GM12878 (cell line): ENCODE measurements around the gene SELENOK. TPM values are rescaled to one million over a fixed set of nuclear protein-coding genes. Genes with fewer than 3 reads are reported as not detected.
A peak's percentile ranks its signal among the peaks of the same experiment; 100 is the strongest.

Experiments
- BCL11A ChIP-seq: IDR thresholded peaks from 2 replicates; pipeline ENCODE4 v1.6.1; 2011; ENCODE audit warnings: low read depth, low read length
- EED ChIP-seq: sonication (generic); IDR thresholded peaks from 2 replicates; pipeline ENCODE4 v1.6.1; 2016; ENCODE audit warnings: antibody characterized with exemption, low read depth
- ESRRA ChIP-seq: IDR thresholded peaks from 2 replicates; pipeline ENCODE4 v1.6.1; 2012; ENCODE audit warnings: mild to moderate bottlenecking, low read length, improper control_type of control experiment
- FOXK2 ChIP-seq: fragments of 450-650 bp; IDR thresholded peaks from 2 replicates; pipeline ENCODE4 v1.6.1; 2017; ENCODE audit warnings: mild to moderate bottlenecking, moderate library complexity
- GATAD2B ChIP-seq: fragments of 450-650 bp; conservative IDR thresholded peaks from 2 replicates; pipeline ENCODE4 v1.6.1; 2017; ENCODE audit warnings: low read depth, mild to moderate bottlenecking, moderate library complexity
- HDAC6 ChIP-seq: fragments of 200-600 bp; sonication (generic); IDR thresholded peaks from one replicate; pipeline ENCODE4 v1.8.0; 2017; ENCODE audit warnings: antibody characterized with exemption; ENCODE audit not compliant: unreplicated experiment
- IKZF1 ChIP-seq: fragments of 450-650 bp; conservative IDR thresholded peaks from 2 replicates; pipeline ENCODE4 v1.6.1; 2017; ENCODE audit warnings: antibody characterized with exemption, mild to moderate bottlenecking
- KDM1A ChIP-seq: fragments of 200-600 bp; sonication (generic); IDR thresholded peaks from 2 replicates; pipeline ENCODE4 v1.6.1; 2016; ENCODE audit warnings: borderline replicate concordance
- MEF2A ChIP-seq: IDR thresholded peaks from 2 replicates; pipeline ENCODE4 v1.6.1; 2011; ENCODE audit warnings: low read depth, mild to moderate bottlenecking, low read length, moderate library complexity; ENCODE audit not compliant: insufficient read depth
- MLLT1 ChIP-seq: fragments of 450-650 bp; IDR thresholded peaks from 2 replicates; pipeline ENCODE4 v1.6.1; 2016; ENCODE audit warnings: mild to moderate bottlenecking
- PAX5 ChIP-seq: IDR thresholded peaks from 2 replicates; pipeline ENCODE4 v1.6.1; 2011; ENCODE audit warnings: low read depth, low read length, borderline replicate concordance
- POLR2A ChIP-seq: IDR thresholded peaks from 2 replicates; pipeline ENCODE4 v1.6.1; 2011; ENCODE audit warnings: low read depth, mild to moderate bottlenecking, low read length
- SPI1 ChIP-seq: IDR thresholded peaks from 2 replicates; pipeline ENCODE4 v1.6.1; 2011; ENCODE audit warnings: low read depth, mild to moderate bottlenecking, low read length, moderate library complexity, borderline replicate concordance; ENCODE audit not compliant: insufficient read depth
- SREBF1 ChIP-seq: IDR thresholded peaks from 2 replicates; pipeline ENCODE4 v1.6.1; 2012; ENCODE audit warnings: mild to moderate bottlenecking, low read length
- SUPT20H ChIP-seq: IDR thresholded peaks from 2 replicates; pipeline ENCODE4 v1.6.1; 2011; ENCODE audit warnings: low read depth, mild to moderate bottlenecking, low read length, moderate library complexity, borderline replicate concordance; ENCODE audit not compliant: control insufficient read depth
- WRNIP1 ChIP-seq: IDR thresholded peaks from 2 replicates; pipeline ENCODE4 v1.6.1; 2011; ENCODE audit warnings: low read depth, low read length, improper control_type of control experiment, borderline replicate concordance
- ZNF217 ChIP-seq: fragments of 450-650 bp; IDR thresholded peaks from 2 replicates; pipeline ENCODE4 v1.6.1; 2017; ENCODE audit warnings: antibody characterized with exemption, mild to moderate bottlenecking
- polyA plus RNA-seq, 11 experiments: library from polyadenylated mRNA; depleted of rRNA in 4 of 11; unstranded in 6 of 11; stranded (reverse) in 5 of 11; fragments of >200 nt; fragmentation: Nextera tagmentation in 4 of 11; fragmentation: Illumina TruSeq in 1 of 11; extraction: Ambion mirVana in 4 of 11; extraction: Trizol in 1 of 11; gene quantifications; 1 replicate in 1 of 11; 2 replicates in 10 of 11; pipeline versions ENCODE4 v1.2.1 to v1.2.3, GENCODE V29; 2011 to 2016; ENCODE audit warnings: inconsistent platforms in 2 of 11, missing spikeins in 2 of 11, low read depth in 1 of 11
- total RNA-seq, 4 experiments: library from RNA; depleted of rRNA in 3 of 4; stranded (reverse); fragments of >200 nt in 3 of 4; fragmentation: Illumina TruSeq in 1 of 4; extraction: Trizol in 1 of 4; gene quantifications; 2 replicates each; pipeline versions ENCODE4 v1.2.1 to v1.2.3, GENCODE V29; 2013 to 2021
- TF ChIP-seq, protein P1 (sequence below): fragments of 150-350 bp; IDR thresholded peaks from 2 replicates; pipeline ENCODE4 v1.6.1; 2014; ENCODE audit warnings: mild to moderate bottlenecking, low read depth, low read length
- TF ChIP-seq, protein P2 (sequence below): fragments of 450-650 bp; formaldehyde crosslinking; IDR thresholded peaks from 2 replicates; pipeline ENCODE4 v1.4.0; 2022; ENCODE audit warnings: mild to moderate bottlenecking, moderate library complexity
- TF ChIP-seq, protein P3 (sequence below): IDR thresholded peaks from 2 replicates; pipeline ENCODE4 v1.6.1; 2012; ENCODE audit warnings: low read depth, low read length, improper control_type of control experiment
- TF ChIP-seq, protein P4 (sequence below): fragments of 450-650 bp; conservative IDR thresholded peaks from 2 replicates; pipeline ENCODE4 v1.6.1; 2017; ENCODE audit warnings: mild to moderate bottlenecking, moderate library complexity

The SELENOK gene
- total and polyA plus RNA-seq, 10 of the 15 experiments (the other 5 are each of a cell fraction or from before 2014, with no cell fraction given), result 35.4 to 322 (median 101) TPM

DNA sequence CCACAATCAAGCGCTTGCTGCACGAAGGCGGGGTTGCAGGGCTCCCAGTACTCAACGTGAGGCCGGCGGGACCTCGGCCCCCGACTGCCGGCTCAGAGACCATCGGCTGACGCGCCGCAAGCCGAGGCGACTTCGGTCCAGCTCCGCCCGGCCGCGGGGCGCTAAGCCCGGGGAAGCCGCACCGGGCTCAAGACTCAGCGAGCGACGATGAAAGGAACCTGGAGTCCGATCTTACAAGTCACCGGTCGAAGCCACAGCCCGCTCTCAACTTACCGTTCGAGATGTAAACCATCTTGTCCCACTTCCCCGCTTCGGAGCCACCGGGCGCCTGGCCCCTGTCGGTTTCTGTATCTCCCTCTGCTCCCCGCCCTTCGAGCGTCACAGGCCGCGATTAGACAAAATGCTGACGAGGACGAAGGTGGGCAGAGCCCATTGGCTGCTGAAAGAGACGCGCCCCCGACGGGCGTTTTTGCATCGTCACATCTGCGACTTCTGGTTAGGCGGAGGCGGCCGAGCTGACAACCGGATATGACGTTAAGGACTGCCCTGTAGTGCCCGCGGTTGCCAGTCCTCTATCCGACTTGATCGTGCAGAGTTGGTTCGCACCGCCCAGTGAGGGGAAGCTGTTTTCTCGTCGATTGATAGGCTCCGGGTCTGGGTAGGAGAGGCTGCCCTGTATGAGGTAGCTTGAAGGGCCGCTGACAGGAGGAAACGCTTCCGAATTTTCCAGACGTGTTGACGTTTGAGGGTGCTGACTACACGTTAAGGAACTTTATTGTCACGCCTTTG is at the start of gene SELENOK (continued):
- TF ChIP-seq, protein P1, sequence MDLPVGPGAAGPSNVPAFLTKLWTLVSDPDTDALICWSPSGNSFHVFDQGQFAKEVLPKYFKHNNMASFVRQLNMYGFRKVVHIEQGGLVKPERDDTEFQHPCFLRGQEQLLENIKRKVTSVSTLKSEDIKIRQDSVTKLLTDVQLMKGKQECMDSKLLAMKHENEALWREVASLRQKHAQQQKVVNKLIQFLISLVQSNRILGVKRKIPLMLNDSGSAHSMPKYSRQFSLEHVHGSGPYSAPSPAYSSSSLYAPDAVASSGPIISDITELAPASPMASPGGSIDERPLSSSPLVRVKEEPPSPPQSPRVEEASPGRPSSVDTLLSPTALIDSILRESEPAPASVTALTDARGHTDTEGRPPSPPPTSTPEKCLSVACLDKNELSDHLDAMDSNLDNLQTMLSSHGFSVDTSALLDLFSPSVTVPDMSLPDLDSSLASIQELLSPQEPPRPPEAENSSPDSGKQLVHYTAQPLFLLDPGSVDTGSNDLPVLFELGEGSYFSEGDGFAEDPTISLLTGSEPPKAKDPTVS, result no peak
- TF ChIP-seq POLR2A (peak; percentile 94), ZNF217 (no peak), FOXK2 (no peak), EED (no peak), WRNIP1 (no peak), KDM1A (no peak), ESRRA (0 out of 2 replicates have a peak, but pooled peaks have one; percentile 72), IKZF1 (0 out of 2 replicates have a peak, but pooled peaks have one; percentile 57), MEF2A (no peak), BCL11A (no peak), GATAD2B (0 out of 2 replicates have a peak, but pooled peaks have one; percentile 35), HDAC6 (no peak), SREBF1 (no peak), MLLT1 (0 out of 2 replicates have a peak, but pooled peaks have one; percentile 50), PAX5 (no peak), SPI1 (peak; percentile 51; the same call in 1 of the 2 replicates), SUPT20H (no peak)
- TF ChIP-seq, protein P2, sequence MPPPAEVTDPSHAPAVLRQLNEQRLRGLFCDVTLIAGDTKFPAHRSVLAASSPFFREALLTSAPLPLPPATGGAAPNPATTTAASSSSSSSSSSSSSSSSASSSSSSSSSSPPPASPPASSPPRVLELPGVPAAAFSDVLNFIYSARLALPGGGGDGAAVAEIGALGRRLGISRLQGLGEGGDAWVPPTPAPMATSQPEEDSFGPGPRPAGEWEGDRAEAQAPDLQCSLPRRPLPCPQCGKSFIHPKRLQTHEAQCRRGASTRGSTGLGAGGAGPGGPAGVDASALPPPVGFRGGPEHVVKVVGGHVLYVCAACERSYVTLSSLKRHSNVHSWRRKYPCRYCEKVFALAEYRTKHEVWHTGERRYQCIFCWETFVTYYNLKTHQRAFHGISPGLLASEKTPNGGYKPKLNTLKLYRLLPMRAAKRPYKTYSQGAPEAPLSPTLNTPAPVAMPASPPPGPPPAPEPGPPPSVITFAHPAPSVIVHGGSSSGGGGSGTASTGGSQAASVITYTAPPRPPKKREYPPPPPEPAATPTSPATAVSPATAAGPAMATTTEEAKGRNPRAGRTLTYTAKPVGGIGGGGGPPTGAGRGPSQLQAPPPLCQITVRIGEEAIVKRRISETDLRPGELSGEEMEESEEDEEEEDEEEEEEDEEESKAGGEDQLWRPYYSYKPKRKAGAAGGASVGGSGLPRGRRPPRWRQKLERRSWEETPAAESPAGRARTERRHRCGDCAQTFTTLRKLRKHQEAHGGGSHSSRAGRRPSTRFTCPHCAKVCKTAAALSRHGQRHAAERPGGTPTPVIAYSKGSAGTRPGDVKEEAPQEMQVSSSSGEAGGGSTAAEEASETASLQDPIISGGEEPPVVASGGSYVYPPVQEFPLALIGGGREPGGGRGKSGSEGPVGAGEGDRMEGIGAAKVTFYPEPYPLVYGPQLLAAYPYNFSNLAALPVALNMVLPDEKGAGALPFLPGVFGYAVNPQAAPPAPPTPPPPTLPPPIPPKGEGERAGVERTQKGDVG (CRISPR knock-in tag), result no peak
- TF ChIP-seq, protein P3, sequence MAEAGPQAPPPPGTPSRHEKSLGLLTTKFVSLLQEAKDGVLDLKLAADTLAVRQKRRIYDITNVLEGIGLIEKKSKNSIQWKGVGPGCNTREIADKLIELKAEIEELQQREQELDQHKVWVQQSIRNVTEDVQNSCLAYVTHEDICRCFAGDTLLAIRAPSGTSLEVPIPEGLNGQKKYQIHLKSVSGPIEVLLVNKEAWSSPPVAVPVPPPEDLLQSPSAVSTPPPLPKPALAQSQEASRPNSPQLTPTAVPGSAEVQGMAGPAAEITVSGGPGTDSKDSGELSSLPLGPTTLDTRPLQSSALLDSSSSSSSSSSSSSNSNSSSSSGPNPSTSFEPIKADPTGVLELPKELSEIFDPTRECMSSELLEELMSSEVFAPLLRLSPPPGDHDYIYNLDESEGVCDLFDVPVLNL, result 0 out of 2 replicates have a peak, but pooled peaks have one; percentile 56
- TF ChIP-seq, protein P4, sequence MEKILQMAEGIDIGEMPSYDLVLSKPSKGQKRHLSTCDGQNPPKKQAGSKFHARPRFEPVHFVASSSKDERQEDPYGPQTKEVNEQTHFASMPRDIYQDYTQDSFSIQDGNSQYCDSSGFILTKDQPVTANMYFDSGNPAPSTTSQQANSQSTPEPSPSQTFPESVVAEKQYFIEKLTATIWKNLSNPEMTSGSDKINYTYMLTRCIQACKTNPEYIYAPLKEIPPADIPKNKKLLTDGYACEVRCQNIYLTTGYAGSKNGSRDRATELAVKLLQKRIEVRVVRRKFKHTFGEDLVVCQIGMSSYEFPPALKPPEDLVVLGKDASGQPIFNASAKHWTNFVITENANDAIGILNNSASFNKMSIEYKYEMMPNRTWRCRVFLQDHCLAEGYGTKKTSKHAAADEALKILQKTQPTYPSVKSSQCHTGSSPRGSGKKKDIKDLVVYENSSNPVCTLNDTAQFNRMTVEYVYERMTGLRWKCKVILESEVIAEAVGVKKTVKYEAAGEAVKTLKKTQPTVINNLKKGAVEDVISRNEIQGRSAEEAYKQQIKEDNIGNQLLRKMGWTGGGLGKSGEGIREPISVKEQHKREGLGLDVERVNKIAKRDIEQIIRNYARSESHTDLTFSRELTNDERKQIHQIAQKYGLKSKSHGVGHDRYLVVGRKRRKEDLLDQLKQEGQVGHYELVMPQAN, result peak; percentile 82
